MM.1S (cell line): Measurements from ENCODE around the gene TMEM17.

Source experiments
- CTCF ChIP-seq: fragments of 300-600 bp; sonication (generic); IDR thresholded peaks from 2 replicates; pipeline ENCODE4 v1.5.1; 2016; ENCODE audit warnings: antibody characterized with exemption, low read length, mixed read lengths
- EZH2 ChIP-seq: fragments of 300-600 bp; sonication (generic); optimal IDR thresholded peaks from 2 replicates; pipeline ENCODE3; 2017; ENCODE audit warnings: low read depth, mild to moderate bottlenecking, antibody characterized with exemption, low read length, mixed read lengths

GRCh38 chr2:62512384-62512783, 6.4 kb upstream of the TMEM17 start:
- TF ChIP-seq CTCF (no peak), EZH2 (no peak)
